ENCODE measurements around the gene VWA5A.
"Not testable (repeated sequence)": the region's sequence is repeated elsewhere in the genome, so short reads cannot be mapped to it uniquely, and the experiment has no call there.

The VWA5A gene

GRCh38 chr11:124094731-124095130 is 20.5 kb upstream of the VWA5A start:
- no peak for DNase-seq (ENCODE audit: low spot score)

- no peak for DNase-seq (ENCODE audit: low spot score)
These were observed 18.9 kb upstream of the VWA5A start for GRCh38 chr11:124096364-124096763.

DNA sequence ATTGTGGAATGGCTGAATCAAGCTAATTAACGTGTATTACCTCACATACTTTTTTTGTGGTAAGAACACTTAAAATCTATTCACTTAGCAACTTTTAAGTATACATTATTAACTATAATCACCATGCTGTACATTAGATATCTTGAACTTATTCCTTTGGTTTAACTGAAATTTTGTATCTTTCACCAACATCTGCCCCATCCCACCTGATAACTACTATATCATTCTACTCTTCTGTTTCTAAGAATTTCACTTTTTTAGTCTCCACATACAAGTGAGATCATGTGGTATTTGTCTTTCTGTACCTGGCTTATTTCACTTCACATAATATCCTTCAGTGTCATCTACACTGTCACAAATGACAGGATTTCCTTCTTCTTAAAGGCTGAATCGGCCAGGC is 17.1 kb upstream of the VWA5A start:
- DNase-seq (ENCODE audit: low spot score), result no peak

DNA sequence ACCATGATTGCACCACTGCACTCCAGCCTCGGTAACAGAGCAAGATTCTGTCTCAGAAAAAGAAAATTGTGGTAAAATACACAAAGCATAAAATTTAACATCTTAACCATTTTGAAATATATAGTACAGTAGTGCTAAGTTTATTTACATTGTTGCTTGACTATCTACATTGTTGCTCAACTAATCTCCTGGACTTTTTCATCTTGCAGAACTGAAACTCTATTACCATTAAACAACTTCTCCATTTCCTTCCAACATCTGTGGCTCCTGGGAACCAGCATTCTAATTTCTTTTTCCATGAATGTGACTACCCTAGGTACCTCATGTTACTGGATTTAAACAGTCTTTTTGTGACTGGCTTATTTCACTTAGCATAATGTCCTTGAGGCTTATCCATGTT is 13.5 kb upstream of the VWA5A start:
- no peak for DNase-seq (ENCODE audit: low spot score)

DNA sequence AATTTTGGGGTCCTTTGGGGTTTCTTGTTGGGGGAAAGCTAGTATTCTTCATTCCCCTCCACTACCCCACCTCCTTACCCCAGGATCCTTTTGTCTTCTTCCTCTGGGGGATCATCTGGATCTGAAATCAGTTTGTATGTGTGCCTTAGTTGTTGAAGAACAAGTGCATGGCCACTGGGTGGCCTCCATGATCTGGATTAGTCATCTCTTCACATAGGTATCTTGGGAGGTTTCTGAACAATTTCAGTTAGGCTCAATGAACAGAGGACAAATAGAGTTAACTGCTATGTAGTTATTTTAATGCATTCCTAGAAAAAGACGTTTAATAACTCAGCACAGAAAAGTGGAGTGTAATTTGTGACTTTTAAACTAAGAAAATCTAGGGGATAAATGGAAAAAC is 7.1 kb upstream of the VWA5A start:
- DNase-seq (ENCODE audit: low spot score), result no peak

DNA sequence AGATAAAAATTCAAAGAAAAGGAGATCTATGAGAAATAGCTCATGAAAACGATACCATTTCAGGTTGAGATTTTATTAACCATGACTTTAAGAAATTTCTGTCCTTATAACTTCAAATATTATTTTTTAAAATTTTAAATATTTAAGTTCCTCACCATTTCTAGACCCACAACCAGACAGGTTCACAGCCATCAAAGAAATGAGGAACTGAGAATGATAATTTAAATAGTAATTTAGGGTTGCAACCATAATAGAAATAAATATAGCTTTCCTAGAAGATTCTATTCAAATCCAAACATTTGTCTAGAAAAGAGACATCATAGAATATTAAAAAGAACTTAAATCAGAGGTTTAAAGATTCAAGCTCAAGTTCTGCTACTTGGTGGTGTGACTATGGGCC is 5.9 kb upstream of the VWA5A start:
- no peak for DNase-seq (ENCODE audit: low spot score)

DNA sequence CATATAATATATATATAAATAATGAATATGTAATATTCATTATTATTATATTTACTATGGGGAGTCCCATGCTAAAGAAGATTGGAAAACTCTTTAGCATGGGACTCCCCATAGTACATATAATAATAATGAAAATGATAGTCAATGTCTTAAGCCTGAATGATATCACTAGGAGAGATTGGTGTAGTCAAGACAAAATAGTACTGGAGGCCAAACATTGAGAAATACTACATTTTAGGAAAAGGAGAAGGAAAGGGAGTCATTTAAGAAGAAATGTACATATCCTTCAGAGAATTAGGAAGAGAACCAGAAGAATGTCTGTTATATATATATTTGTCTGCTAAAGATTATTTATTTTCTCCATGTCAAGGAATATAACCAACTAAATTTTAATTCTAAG is 5.0 kb upstream of the VWA5A start:
- no peak for DNase-seq (ENCODE audit: low spot score)

GRCh38 chr11:124113890-124114289 is 1.4 kb upstream of the VWA5A start:
- DNase-seq (ENCODE audit: low spot score), result no peak

- DNase-seq (ENCODE audit: low spot score), result no peak
These were observed 749 bp downstream of the VWA5A start for GRCh38 chr11:124115782-124116616.

- DNase-seq (ENCODE audit: low spot score), result no peak
These were observed 3.9 kb downstream of the VWA5A start for GRCh38 chr11:124119103-124119502.

DNA sequence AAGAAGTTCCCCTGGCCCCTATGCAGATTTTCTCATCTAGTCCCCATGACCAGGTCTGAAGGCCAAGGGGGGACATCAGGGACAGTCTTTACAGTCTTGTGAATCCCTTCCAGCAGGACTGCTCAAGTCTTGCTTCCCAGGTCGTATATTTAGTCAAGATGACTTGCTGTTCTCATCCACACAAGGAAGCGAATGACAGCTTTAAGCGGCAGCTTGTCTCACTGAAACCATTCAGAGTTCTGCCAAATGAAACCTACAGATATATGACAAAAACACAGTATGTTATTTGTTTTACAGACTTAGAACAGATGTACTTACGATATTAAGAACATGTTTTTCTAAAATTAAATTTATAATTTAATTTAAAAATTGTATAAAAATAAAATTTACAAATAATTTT is 5.6 kb downstream of the VWA5A start:
- no peak for DNase-seq (ENCODE audit: low spot score)

DNA sequence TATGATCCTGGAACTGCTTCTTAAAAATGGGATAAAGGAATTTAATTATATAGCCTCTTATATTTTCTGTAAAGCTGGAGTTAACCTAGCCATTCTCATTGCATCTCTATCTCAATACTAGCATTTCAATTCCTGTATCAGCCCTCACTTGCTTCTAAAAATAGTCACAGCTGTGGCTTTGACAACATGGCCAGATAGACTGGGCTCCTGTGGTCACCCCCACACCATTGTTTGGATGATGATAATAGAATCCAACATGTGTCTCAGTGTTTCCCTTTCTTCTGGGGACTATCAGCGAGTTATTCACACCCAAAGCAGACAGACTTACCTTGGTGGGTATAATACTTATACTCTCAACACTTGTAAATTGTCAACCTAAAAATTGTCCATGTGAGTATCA is 6.9 kb downstream of the VWA5A start:
- DNase-seq (ENCODE audit: low spot score), result no peak

DNA sequence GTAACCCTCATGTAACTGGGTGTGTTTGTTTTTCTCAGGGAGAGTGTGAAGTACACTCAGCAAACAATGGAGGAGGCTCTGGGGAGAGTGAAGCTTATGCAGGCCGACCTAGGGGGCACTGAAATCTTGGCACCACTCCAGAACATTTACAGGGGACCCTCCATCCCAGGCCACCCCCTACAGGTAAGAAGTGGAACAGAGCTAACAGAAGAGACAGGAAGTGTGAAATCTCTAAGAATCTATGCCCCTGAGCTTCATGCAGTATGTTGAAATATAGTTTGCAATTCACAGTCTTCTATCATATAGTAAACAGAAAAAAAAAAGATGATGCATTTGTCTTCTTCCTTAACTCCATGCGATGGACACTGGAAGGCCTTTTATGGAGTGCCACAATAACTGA is 8.4 kb downstream of the VWA5A start:
- no peak for DNase-seq (ENCODE audit: low spot score)

DNA sequence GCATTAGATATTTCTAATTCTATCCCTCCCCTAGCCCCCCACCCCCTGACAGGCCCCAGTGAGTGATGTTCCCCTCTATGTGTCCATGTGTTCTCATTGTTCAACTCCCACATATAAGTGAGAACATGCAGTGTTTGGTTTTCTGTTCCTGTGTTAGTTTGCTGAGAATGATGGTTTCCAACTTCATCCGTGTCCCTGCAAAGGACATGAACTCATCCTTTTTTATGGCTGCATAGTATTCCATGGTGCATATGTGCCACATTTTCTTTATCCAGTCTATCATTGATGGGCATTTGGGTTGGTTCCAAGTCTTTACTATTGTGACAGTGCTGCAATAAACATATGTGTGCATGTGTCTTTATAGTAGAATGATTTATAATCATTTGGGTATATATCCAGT is 11.9 kb downstream of the VWA5A start:
- DNase-seq (ENCODE audit: low spot score), result not testable (repeated sequence)

DNA sequence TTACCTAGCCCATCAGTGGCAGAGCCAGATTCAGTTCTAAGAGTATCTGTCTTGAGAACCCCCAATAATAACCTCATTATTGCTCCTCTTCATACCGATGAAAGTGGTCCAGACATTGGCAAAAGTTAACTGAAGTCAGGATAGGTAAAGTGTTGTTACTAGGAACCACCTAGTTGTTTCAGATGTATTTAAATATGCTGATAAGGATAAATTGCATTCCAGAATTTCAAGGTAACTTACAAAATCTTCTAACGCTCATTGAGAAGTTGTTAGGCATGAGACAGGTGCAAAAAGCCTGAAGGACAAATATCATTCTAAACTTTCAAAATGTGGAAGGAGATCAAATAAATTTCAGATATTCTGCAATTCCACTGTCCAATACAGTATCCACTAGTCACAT is 27.8 kb downstream of the VWA5A start:
- no peak for DNase-seq (ENCODE audit: low spot score)

GRCh38 chr11:124147951-124148350 is 32.7 kb downstream of the VWA5A start:
- no peak for DNase-seq (ENCODE audit: low spot score)

DNA sequence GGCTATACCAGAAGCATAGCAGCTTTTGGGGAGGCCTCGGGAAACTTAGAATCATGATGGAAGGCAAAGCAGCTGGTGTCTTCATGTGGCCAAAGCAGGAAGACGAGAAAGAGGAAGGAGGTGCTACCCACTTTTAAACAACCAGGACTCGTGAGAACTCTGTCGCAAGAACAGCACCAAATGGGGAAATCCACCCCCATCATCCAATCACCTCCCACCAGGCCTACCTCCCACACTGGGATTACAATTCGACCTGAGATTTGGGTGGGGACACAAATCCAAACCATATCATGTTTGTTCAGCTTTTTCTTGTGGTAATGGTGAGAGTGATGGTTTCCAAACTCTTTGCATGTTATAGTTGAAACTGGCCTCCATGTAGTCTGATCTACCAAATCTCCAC is 35.4 kb downstream of the VWA5A start:
- no peak for DNase-seq (ENCODE audit: low spot score)

GRCh38 chr11:124152770-124153407 is 37.6 kb downstream of the VWA5A start:
- no peak for DNase-seq (ENCODE audit: low spot score)

- DNase-seq (ENCODE audit: low spot score), result no peak
These were observed 38.6 kb downstream of the VWA5A start for GRCh38 chr11:124153821-124154220.

DNA sequence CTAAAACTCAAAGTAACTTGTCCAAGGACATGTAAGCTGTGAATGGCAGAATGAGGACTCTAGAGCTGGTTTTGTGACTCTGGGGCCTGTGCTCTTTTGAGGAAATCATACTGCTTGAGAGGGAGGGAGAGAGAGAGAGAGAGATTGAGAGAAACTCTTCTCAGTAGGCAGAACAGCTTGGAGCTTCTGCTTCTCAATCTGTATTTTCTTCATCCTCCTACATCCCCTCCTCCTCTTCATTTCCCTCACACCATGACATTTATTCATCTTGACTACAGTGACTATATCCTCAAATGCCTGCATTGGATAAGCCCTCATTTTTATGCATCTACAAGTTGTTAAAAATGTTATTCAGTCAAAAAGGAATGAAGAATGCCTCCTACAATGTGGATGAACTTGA is 44.2 kb downstream of the VWA5A start:
- no peak for DNase-seq (ENCODE audit: low spot score)

GRCh38 chr11:124160986-124161385 is 45.7 kb downstream of the VWA5A start:
- no peak for DNase-seq (ENCODE audit: low spot score)

GRCh38 chr11:124167826-124168231 is 52.6 kb downstream of the VWA5A start:
- no peak for DNase-seq (ENCODE audit: low spot score)

DNA sequence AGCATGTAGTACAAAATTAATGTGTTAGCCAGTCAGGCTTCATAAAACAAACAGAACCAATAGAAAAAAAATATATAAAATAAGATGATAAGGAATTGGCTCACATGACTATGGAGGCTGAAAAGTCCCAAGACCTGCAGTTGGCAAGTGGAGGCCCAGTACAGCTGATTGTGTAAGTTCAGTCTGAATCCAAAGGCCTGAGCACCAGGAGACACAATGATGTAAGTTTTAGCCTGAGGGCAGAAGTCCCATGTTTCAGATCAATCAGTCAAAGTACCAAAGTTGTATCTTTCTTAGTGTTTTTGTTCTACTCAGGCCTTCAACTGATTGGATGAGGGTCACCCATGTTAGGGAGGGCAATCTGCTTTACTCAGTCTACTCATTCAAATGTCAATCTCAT is 53.5 kb downstream of the VWA5A start:
- no peak for DNase-seq (ENCODE audit: low spot score)

DNA sequence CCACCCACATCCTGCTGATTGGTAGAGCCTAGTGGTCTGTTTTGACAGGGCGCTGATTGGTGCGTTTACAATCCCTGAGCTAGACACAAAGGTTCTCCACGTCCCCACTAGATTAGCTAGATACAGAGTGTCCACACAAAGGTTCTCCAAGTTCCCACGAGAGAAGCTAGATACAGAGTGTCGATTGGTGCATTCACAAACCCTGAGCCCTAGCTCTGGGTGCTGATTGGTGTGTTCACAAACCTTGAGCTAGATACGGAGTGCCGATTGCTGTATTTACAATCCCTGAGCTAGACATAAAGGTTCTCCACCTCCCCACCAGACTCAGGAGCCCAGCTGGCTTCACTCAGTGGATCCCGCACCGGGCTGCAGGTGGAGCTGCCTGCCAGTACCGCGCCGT is 55.1 kb downstream of the VWA5A start:
- not testable (repeated sequence) for DNase-seq (ENCODE audit: low spot score)

Measured in COLO829 (cell line).